Duodenal mucosa (tissue), 2 donors: ENCODE measurements around the gene ADD3.

Source experiments
- H3K27ac ChIP-seq: one replicate; pipeline ENCODE4 v1.7.0; 2013; ENCODE audit warnings: low read depth, low read length
- H3K27me3 ChIP-seq, 2 donors: one replicate each; pipeline ENCODE4 v1.7.0; 2013; ENCODE audit warnings: low read length in 2 of 2, control low read depth in 1 of 2; ENCODE audit not compliant: insufficient read depth in 2 of 2, control insufficient read depth in 1 of 2
- H3K36me3 ChIP-seq, 2 donors: one replicate each; pipeline ENCODE4 v1.7.0; 2013; ENCODE audit warnings: low read length in 2 of 2, control low read depth in 1 of 2; ENCODE audit not compliant: insufficient read depth in 2 of 2, control insufficient read depth in 1 of 2
- H3K4me1 ChIP-seq, 2 donors: one replicate each; pipeline ENCODE4 v1.7.0; 2013; ENCODE audit warnings: low read length in 2 of 2, control low read depth in 1 of 2; ENCODE audit not compliant: insufficient read depth in 2 of 2, control insufficient read depth in 1 of 2
- H3K4me3 ChIP-seq, 2 donors: one replicate each; pipeline ENCODE4 v1.7.0; 2013; ENCODE audit warnings: low read length in 2 of 2, low read depth in 1 of 2
- H3K9ac ChIP-seq, 2 donors: one replicate each; pipeline ENCODE4 v1.7.0; 2013; ENCODE audit warnings: low read length in 2 of 2, low read depth in 1 of 2
- H3K9me3 ChIP-seq, 2 donors: one replicate each; pipeline ENCODE4 v1.7.0; 2013; ENCODE audit warnings: low read length in 2 of 2, control low read depth in 1 of 2; ENCODE audit not compliant: control insufficient read depth in 1 of 2

Gene ADD3

GRCh38 chr10:110002801-110003523, 4.8 kb upstream of the ADD3 start:
- peak overlapping the region in 1 of 2 donors; percentile 26 for H3K4me3 ChIP-seq
- H3K27ac ChIP-seq = no peak overlapping the region
- H3K9ac ChIP-seq = no peak overlapping the region
- H3K27me3 ChIP-seq = no peaks in the 10 kb centered on the region
- H3K4me1 ChIP-seq = peaks cover 29 to 51% of the 10 kb centered on the region in 2 donors
- no peaks in the 10 kb centered on the region for H3K9me3 ChIP-seq
- H3K36me3 ChIP-seq = no peaks in the 10 kb centered on the region

DNA sequence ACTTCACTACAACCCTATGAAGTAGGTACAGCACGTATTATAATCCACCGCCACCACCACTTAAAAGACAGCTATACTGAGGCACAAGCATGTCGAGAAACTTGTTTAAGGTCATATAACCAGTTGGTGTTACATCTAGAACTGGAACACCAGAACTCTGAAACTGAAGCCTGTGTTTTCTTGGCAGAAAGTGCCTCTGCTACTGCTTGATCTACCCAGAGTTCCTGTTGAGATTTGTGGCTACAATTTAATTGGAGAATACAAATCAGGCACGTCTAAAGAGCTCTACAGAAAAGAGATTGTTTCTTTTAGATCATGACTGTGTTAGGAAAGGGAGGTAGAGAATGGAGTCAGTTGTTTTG, 4.3 kb upstream of the ADD3 start:
- Histone ChIP-seq H3K36me3 (no peaks in the 10 kb centered on the region), H3K9ac (peak overlapping the region; percentile 7 to 9), H3K9me3 (no peaks in the 10 kb centered on the region), H3K4me3 (peak overlapping the region; percentile 26), H3K27ac (no peak overlapping the region), H3K27me3 (no peaks in the 10 kb centered on the region), H3K4me1 (peaks cover 25 to 46% of the 10 kb centered on the region in 2 donors)

DNA sequence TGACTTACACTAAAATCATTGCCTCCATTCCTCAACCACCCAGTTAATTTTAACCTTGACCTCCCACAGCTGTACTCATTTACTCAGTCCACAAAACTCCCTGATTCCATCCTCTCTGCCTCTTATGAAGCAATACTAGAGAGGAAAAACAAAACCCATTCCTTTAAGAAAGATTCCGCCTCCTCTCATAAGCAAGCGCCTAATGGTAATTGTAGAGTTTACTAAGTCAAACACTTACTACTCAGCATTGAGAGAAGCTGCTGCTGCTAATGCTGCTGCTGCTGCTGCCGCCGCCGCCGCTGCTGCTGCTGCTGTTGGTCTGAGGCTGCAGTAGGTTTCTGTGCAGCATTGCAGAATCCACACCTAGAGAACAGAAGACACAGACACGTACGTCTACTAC, 2.1 kb upstream of the ADD3 start:
- Histone ChIP-seq H3K9me3 (no peaks in the 10 kb centered on the region), H3K27me3 (no peaks in the 10 kb centered on the region), H3K4me3 (peak overlapping the region; percentile 81 to 89), H3K36me3 (no peaks in the 10 kb centered on the region), H3K4me1 (peaks cover 29 to 47% of the 10 kb centered on the region in 2 donors), H3K9ac (peak overlapping the region; percentile 56 to 79), H3K27ac (no peak overlapping the region)

GRCh38 chr10:110006358-110007160, 1.2 kb upstream of the ADD3 start:
- Histone ChIP-seq H3K27me3 (no peaks in the 10 kb centered on the region), H3K4me3 (peak overlapping the region; percentile 81 to 89), H3K4me1 (peaks cover 32 to 47% of the 10 kb centered on the region in 2 donors), H3K36me3 (no peaks in the 10 kb centered on the region), H3K9me3 (no peaks in the 10 kb centered on the region), H3K27ac (peak overlapping the region; percentile 86), H3K9ac (peak overlapping the region; percentile 70 to 79)

GRCh38 chr10:110007161-110007700, 553 bp upstream of the ADD3 start:
- Histone ChIP-seq H3K4me3 (peak overlapping the region; percentile 81 to 89), H3K36me3 (no peaks in the 10 kb centered on the region), H3K9me3 (no peaks in the 10 kb centered on the region), H3K27me3 (no peaks in the 10 kb centered on the region), H3K27ac (peak overlapping the region; percentile 86), H3K4me1 (peaks cover 38 to 52% of the 10 kb centered on the region in 2 donors), H3K9ac (peak overlapping the region; percentile 70 to 79)

GRCh38 chr10:110008518-110009339, 945 bp downstream of the ADD3 start:
- Histone ChIP-seq H3K9ac (peak overlapping the region; percentile 70 to 77), H3K4me1 (peaks cover 39 to 50% of the 10 kb centered on the region in 2 donors), H3K4me3 (peak overlapping the region; percentile 81 to 89), H3K9me3 (no peaks in the 10 kb centered on the region), H3K36me3 (no peaks in the 10 kb centered on the region), H3K27ac (peak overlapping the region; percentile 72), H3K27me3 (no peaks in the 10 kb centered on the region)

DNA sequence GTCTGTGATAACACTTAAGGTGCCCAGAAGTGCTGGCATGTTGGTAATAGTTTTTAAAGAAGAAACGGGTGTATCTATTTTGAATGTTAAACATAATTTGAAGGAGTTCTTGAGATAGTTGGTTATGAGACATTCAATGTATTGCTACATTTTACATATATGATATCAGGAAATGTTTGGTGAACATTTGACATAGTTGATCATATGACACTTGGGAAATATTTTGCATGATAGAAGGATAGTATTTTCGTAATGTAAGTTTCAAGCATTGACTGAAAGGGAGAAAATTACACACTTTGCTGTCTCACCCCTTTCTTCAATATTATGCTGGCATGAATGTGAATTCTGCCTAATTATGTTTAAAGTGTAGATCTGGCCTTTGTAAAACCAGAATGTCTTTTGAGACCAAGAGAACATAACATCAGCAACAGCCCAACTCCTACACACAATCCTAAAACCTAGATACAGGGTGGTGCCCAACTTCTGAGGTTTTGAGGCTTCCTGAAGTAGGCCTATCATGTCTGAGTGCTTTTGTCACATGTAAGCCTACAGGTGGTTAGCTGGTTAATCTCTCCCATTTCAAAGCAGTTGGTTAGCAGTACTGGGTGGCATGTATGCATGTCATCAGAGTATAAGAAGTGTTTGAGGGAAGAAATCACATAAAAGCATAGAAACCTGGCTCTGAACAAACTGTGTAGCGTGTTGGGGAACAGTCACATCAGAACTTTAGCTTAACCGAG, 2.1 kb downstream of the ADD3 start:
- H3K4me3 ChIP-seq = peak overlapping the region; percentile 81 to 89
- no peak overlapping the region for H3K27ac ChIP-seq
- H3K9ac ChIP-seq = peak overlapping the region; percentile 10 to 70
- peaks cover 34 to 49% of the 10 kb centered on the region in 2 donors for H3K4me1 ChIP-seq
- no peaks in the 10 kb centered on the region for H3K36me3 ChIP-seq
- H3K9me3 ChIP-seq = no peaks in the 10 kb centered on the region
- H3K27me3 ChIP-seq = no peaks in the 10 kb centered on the region

GRCh38 chr10:110010486-110011378, 2.9 kb downstream of the ADD3 start:
- peaks cover 34 to 52% of the 10 kb centered on the region in 2 donors for H3K4me1 ChIP-seq

More at GRCh38 chr10:110010486-110011378, 2.9 kb downstream of the ADD3 start:
- H3K27me3 ChIP-seq = no peaks in the 10 kb centered on the region
- no peak overlapping the region for H3K27ac ChIP-seq
- H3K9ac ChIP-seq = peak overlapping the region; percentile 29 to 70
- no peaks in the 10 kb centered on the region for H3K9me3 ChIP-seq
- H3K36me3 ChIP-seq = no peaks in the 10 kb centered on the region
- peak overlapping the region; percentile 81 to 89 for H3K4me3 ChIP-seq
